HG03095 (cell line): ENCODE measurements around the gene GLG1.

ENCODE experiments used
- ATAC-seq: cut with Tn5 transposase; IDR thresholded peaks from one replicate; pipeline ENCODE4 v1.9.1; 2021; ENCODE audit warnings: moderate library complexity; ENCODE audit not compliant: unreplicated experiment

GLG1 gene

DNA sequence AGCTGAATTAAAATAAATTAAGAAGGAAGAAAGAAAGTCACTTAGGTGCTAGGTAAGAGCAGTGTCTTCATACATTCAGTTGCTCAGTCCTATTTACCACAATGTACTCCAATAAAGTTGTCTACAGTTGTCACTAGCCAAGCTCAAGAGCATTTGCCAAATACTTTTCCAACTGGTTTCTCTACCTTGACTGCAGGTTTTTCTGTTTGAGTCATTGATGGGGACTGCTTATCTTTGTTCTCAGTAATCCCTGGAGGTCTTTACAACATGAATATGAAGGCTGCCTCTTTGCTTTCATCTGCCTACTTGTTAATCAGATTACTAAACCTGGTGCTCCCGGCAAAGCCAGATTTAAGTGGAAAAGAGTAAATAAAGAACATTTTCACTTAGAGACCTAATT is 121.0 kb downstream of the GLG1 start:
- ATAC-seq, result no peak

DNA sequence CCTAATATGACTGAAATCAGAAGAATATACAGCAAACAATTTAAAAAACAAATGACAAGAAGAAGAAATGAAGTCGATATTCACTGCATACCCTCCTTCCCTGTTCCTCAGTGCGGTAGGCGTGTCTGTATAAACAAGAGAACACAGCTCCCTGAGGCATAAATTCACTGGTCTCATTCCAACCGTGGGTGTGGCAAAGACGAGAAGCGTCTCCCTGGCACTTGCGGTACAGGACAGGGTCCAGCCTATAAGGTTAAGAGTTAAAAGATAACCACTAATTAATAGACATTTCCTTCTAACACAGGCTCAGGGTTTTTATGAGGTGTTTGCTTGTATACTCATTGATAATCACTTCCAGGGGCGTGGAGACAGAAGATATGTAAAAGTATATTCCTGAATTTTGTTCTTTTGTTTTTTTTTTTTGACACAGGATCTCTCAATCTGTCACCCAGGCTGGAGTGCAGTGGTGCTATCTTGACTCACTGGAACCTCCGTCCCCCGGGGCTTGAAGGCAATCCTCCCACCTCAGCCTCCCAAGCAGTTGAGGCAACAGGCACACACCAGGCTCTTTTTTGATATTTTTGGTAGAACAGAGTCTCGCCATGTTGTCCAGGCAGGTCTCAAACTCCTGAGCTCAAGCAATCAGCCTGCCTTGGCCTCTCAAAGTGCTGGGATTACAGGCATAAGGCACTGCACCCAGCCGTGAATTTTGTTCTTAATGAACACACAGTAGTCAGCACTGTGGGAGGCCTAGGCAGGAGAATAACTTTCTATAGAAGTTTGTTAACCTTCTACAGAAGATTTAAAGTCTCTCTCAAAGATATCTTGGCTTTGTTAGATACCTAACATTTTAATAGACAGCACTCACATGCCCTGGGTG is 126.5 kb downstream of the GLG1 start:
- no peak for ATAC-seq

DNA sequence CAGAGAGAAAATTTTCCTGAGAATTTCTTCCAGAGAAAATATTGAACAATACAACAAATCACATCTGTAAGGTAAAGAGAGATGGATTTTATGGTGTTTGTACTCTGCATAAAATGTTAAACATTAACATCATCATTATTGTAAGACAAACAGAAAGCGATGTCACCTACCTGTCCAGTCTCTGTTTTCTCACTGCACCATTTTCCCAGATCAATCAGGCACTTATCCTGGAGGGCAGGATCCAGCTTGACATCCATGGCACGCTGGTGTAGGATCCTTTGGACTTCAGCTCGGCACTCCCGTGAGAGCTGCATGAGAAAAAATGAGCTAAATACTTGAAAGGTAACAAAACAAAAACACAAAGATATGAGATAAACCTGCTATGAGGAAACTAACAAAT is 129.7 kb downstream of the GLG1 start:
- ATAC-seq, result no peak

DNA sequence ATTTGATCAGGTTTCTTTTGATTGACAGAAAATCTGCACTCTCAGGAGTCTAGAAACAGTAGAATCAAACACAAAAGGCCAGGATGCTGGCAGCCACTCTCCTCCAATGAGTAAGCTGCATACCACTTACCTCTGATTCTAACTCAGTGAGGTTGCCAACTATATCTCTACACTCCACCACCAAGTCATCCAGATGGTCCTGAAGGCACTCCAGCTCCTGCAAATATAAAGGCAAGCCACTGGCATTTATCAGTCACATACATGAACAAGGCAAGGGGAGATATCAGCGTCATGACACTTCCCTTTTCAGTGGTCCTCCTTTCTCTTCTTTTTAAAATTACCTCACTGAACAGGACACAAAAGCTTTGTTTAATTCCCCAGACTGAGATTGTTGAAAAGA is 132.5 kb downstream of the GLG1 start:
- ATAC-seq, result no peak

DNA sequence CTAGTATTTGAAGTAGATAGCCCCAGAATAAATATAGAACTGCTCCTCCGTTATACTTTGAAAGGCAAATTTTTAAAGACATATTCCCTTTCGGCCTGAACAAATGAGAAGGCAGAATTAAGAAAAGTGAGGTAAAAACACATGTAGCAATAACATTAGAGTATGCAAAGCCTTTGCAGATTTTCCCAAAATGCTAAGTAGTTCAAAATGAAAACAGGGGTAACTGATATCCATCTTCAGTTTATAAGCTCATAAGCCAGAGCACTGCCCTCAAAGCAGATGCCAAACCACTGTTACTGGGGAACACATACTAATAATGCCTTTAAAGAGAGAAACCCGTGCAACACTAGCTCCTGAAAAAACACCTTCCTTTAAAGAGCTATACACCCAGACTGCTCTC is 134.4 kb downstream of the GLG1 start:
- ATAC-seq, result no peak

DNA sequence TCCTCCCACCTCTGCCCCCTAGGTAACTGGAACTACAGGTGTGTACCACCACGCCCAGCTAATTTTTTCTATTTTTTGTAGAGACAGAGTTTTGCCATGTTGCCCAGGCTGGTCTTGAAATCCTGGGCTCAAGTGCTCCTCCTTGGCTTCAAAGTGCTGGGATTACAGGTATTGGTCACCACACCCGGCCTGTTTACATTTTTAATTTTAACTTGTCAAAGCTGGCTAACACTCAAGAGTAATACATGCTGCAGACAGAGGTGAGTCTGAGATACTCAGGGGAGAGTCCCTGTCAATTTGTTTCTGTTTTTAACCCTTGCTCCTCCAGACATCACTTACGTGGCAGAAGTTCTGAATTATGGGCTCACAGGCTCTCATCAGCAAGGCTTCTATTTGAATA is 134.9 kb downstream of the GLG1 start:
- no peak for ATAC-seq

DNA sequence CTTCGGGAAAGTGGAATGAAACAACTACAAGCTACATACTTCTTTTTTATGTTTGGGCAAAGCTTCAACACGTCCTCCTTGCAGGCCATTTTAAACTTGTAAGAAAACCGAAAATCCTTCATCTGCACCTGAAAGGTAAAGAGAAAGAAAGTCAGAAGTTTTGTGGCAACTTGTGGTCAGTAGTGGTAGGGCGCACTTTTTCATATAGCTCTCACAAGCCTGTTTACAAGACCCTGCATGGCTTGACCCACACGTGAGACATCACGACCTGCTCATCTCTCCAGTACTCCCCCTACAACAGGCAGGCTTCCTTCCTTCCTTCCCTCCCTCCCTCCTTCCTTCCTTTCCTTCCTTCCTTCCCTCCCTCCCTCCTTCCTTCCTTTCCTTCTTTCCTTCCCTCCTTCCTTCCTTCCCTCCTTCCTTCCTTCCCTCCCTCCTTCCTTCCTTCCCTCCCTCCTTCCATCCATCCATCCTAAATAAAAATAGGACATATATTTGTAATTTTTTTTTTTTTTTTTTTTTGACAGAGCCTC is 136.9 kb downstream of the GLG1 start:
- ATAC-seq, result no peak

DNA sequence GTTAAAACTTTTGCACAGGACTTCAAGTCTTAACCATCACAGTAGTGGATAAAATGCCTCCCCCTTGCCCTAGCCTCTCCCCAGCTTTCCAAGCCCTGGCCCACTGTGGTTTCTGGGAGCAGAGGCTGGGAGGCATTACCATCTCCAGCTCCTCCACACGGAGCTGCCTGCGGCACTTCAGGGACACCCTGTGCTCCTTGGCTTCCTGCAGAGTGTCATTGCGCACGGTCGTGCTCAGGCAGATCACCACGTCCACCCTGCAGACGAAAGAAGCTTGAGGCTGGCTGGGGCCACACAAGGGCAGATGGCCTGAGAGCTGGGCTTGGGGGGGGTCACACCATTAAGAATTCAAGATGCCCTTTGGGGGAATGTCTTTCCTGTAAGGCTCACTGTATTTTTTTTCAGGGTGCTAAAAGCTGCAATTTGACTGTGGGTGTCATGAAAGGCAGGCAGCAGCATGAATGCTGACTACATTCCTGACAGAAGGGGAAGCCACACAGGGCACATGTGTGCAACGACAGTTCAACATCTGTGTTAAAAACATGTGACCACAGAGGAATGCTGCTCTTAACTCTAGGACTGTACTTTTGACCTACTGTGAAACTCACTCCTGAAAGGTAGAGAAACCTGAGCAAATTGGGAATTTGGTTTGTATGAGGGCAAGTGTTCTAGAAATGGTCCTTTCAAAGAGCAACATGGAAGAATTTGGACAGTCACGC is 137.9 kb downstream of the GLG1 start:
- ATAC-seq, result no peak

DNA sequence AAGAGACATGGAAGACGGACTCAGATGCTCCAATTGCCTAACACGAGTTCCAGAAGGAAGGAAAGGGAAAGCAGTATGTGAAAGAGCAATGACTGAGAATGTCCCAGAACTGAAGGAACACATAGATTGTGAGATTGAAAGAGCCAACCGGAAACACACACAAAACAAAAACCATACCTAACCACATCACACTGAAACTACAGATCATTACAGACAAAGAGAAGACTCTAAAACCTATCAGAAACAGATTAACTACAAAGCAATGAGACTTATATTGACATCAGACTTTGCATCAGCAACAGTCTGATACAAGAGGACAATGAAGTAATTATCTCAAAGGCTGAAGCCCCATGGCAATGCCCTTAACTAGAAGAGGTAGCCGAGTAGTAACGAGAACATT is 140.0 kb downstream of the GLG1 start:
- peak; percentile 76 for ATAC-seq

DNA sequence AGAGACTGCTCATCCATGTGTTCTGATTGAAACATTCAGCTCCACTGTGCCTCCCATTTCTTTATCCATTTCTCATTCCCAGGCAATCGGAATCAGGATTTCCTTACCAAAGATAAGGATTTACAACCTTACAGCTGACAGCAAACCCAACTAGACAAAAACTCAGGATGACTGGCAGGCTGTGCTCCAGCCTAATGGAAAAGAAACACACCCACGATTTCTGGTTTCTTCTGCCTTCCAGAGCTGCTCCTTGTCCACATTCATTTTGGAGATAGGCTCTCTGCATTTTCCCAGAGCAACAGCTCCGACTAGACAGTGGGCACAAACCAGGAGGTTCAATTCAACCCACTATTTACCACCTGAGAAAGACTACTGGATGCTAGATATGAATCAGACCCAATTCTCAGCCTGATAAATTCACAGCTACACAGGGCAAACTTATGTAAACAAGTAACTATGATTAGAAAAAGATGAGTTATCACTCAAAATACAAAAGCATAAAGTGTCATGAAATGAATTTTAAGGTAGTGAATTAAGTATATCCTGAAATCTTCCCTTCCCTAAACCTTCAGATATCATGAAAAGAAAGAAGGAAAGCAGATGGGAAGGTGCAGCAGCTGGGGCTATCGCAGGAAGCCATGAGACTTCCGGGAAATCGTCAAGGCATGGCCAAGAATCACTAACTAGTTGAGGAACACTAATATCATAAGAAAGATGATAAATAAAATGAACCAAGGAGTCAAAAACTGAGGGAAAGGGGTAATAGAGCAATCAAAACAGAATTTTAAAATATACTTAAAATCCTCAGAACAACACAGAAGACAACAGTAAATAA is 140.8 kb downstream of the GLG1 start:
- ATAC-seq, result no peak

DNA sequence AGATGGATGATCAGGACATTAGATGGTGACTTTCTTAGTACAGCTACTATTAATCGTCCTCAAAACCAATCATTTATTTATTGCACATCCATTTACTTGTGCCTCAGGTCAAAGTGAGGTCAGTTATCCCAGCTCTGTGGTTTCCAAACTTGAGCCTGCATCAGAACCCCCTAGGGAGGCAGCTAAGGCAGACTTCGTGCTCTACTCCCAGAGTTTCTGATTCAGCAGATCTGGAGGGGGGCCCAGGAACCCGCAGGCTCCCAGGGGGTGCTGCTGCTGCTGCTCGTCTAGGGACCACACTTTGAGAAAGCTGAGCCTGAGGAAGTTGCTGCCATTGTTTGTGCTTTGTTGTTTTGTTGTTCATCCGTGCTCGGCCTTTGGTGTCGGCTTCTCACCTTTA is 141.6 kb downstream of the GLG1 start:
- no peak for ATAC-seq

DNA sequence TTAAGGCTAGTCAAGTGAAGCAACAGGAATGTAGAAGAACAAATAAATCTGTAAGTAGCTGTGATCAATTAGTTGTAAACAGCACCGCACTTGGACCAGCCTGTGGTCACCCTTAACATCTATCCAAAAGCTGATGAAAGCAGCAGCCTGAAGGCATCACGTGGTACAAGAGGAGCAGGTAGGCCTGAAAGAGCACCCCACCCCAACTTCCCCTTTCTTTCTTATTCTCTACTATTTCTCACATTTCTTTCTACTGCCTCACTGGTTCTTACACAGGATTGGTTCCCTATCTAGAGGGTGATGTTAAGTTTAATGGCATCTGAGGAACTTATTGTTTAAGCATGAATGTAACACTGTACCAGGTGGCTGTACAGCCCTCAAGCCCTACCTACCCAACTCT is 143.0 kb downstream of the GLG1 start:
- ATAC-seq, result no peak

DNA sequence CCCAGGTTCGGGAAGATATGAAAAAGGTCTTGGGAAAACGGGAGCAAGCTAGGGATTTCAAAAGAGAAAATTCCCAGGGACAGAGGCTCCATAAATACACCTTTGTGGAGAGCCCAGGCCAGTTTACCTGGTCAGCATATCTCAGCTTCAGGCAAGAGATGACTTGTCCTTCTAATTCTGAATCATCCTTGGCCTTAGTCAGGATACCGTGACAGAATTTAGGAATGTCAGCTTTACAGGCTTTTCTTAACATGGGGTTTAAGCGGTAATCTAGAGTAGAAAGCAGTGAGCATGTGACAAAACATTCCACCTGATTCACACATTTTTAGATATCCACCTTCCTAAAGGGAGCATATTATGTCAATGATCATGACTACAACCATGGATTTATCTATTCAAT is 144.6 kb downstream of the GLG1 start:
- no peak for ATAC-seq

DNA sequence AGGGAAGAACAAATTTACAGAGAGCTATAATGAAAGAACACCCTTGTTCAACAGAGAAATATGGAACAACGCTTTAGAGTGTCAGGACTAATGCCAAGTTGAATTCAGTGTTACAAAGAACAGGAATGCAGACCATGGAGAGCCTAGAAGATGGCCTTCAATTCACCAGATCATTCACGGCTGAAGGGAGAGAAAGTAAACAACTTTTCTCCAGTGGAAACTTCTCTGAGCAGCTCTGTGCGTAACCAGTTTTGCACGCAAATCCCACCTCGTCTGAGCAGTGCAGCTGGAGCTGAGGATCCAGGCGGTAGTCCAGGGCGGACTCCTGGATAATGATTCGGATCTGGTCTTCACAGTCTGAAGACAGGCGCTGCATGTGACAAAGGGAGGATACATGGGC is 145.1 kb downstream of the GLG1 start:
- no peak for ATAC-seq

DNA sequence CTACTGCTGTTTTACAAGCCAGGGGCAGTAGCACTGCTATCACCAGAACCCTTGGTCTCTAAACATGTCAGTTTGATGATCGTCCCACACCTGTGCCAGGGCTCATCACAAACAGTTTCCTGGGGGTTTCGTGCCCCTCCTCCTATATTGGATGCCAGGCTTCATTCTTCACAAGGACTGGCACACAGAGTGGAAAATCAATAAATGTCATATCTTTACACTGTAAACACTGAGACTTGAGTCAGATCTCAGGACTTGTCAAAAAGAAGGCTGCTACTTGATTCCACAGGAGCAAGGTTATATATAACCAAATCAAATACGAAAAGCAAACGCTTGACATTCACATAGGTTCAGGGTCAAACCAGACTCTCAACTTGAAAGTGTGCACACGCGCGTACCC is 146.4 kb downstream of the GLG1 start:
- ATAC-seq, result no peak

DNA sequence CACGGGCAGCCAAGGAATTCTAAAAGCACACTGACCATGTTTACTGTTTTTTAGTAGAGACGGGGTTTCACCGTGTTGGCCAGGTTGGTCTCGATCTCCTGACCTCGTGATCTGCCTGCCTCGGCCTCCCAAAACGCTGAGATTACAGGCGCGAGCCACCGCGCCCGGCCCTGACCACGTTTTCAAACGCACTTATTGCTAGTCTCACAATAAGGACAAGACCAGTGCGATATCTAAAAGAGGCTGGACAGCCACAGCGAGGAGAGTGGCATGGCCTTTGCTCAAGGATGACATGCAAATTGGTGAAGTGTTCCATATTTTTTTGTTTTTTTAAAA is 150.7 kb downstream of the GLG1 start:
- no peak for ATAC-seq

DNA sequence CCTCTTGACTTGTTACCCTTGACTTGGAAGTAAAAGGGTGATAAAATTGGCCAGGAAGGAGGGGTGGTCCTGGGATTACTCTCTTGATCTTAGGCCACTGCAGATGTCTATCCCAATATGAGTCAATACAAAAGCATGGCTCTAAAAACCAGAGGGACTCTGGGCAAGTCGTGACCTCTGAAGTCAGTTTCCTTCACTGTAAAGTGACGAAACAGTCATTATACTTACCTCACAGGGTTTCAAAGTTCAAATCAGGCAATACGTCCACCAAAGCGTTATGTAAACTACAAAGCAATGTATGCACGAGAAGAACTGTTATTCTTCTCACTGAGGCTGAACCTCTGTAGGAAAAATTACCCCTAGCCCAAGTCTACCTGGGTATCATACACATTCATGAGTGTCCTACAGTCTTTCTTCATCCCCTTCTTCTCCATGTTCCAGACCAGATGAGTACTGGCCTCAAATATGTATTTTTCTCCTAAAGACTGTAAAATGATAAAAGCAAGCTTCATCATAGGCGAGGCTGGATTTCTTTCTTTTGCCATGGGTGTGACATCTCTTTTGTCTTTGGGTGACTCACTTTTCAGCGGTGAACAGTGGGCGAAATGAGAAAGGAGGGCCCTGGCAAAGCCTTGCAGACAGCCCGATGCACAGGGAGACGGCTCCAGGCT is 151.2 kb downstream of the GLG1 start:
- ATAC-seq, result no peak

DNA sequence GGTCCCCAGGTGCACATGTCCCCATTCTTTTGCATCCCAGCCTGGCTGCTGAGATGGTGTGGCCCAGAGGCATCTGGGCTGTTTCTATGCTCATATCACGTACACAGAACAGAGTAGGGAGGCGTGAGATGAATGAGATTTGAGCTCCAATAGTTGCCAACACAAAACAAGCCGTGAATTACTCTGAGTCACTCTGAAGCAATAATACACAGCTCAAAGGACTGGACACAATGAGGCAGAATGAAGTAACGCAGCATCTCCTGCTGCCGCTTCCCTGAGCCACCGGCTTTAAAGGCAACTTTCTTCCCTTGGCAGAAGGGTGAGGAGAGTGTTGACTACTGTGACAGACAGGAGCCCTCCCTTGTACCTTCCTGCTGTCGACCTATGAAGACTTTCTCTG is 151.7 kb downstream of the GLG1 start:
- no peak for ATAC-seq

DNA sequence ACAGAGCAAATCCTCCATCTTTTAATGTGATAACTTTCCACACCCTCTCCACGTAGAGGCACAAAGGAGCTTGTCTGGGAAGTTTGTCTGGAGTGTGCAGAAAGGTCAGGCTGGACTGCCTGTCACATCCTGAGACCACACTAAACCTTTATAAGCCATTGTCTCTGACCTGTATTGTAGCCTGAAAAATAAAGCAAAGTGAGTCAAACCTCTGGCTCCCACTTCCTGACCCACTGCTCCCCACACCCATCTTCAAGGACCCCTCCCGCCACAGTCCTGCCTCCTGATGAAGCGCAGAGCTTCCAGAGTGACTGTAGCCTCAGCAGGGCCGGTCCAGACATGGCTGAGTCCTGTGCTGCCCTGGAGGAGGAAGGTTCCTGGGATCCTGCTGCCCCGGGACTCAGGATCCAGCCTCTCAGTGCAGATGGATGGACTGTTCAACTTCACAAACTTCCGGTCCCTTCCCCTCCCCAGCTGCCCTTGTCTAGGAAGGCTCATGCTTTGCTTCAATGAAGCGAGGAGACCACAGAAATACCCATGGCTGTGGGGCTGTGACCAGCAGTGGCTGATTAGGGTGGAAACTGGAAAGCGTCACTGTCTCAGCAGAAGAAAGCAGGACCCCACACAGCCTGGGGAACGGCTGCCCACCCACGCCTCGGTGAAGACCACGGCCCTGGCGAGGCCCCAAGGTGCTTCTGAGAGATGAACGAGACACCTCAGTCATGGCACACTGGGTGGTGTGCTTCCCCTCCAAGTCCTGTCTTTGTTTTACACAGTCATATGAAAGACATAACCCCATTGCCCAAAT is 154.8 kb downstream of the GLG1 start:
- peak; percentile 80 for ATAC-seq
